HepG2 (cell line): ENCODE results near the gene PCBP2. TPM values are rescaled to one million over a fixed set of nuclear protein-coding genes. Genes with fewer than 3 reads are reported as not detected.

ENCODE experiments used
- HDAC6 ChIP-seq: fragments of 200-600 bp; sonication (generic); IDR thresholded peaks from 2 replicates; pipeline ENCODE4 v1.7.0; 2017; ENCODE audit warnings: mild to moderate bottlenecking, antibody characterized with exemption, low read length, low read depth
- IKZF1 ChIP-seq: fragments of 450-650 bp; IDR thresholded peaks from 2 replicates; pipeline ENCODE4 v1.7.1; 2016
- IRF9 ChIP-seq: sonication (generic); formaldehyde crosslinking; IDR thresholded peaks from 2 replicates; pipeline ENCODE4 v1.8.0; 2022; ENCODE audit warnings: missing genetic modification reagents, mild to moderate bottlenecking, borderline replicate concordance
- MTA1 ChIP-seq: sonication (generic); formaldehyde crosslinking; IDR thresholded peaks from 2 replicates; pipeline ENCODE4 v1.4.0; 2020; ENCODE audit warnings: missing genetic modification reagents, mild to moderate bottlenecking, borderline replicate concordance
- PAWR ChIP-seq: sonication (generic); formaldehyde crosslinking; IDR thresholded peaks from 2 replicates; pipeline ENCODE4 v1.4.0; 2020; ENCODE audit warnings: missing genetic modification reagents, mild to moderate bottlenecking, borderline replicate concordance
- POLR2A ChIP-seq, 2 experiments: IDR thresholded peaks; 2 replicates each; pipeline ENCODE4 v1.6.1; 2011; ENCODE audit warnings: low read depth in 2 of 2, low read length in 2 of 2, mild to moderate bottlenecking in 1 of 2, moderate library complexity in 1 of 2; ENCODE audit not compliant: insufficient read depth in 1 of 2
- PRDM15 ChIP-seq: sonication (generic); formaldehyde crosslinking; IDR thresholded peaks from 2 replicates; pipeline ENCODE4 v1.4.0; 2020; ENCODE audit warnings: missing genetic modification reagents
- SNAPC5 ChIP-seq: sonication (generic); formaldehyde crosslinking; IDR thresholded peaks from 2 replicates; pipeline ENCODE4 v1.8.1; 2023; ENCODE audit warnings: mild to moderate bottlenecking, missing genetic modification reagents, borderline replicate concordance
- SOX5 ChIP-seq: IDR thresholded peaks from 2 replicates; pipeline ENCODE4 v1.6.1; 2016; ENCODE audit warnings: borderline replicate concordance
- TGIF2 ChIP-seq: IDR thresholded peaks from 2 replicates; pipeline ENCODE4 v1.6.1; 2016; ENCODE audit warnings: control low read depth, missing compliant biosample characterization
- ZFP36 ChIP-seq: fragments of 150-350 bp; IDR thresholded peaks from 2 replicates; pipeline ENCODE4 v1.6.1; 2018; ENCODE audit warnings: borderline replicate concordance, low read length, low read depth; ENCODE audit not compliant: partially characterized antibody
- ZHX2 ChIP-seq, 2 experiments: sonication (generic) in 1 of 2; formaldehyde crosslinking in 1 of 2; IDR thresholded peaks; 2 replicates each; pipeline versions ENCODE4 v1.6.1 to v1.9.0; 2014 to 2022; ENCODE audit warnings: antibody characterized with exemption in 1 of 2, borderline replicate concordance in 1 of 2, inconsistent platforms in 1 of 2, low read depth in 1 of 2, missing genetic modification reagents in 1 of 2
- ZNF577 ChIP-seq: sonication (generic); formaldehyde crosslinking; IDR thresholded peaks from 2 replicates; pipeline ENCODE4 v1.4.0; 2020; ENCODE audit warnings: mild to moderate bottlenecking, low read depth, missing genetic modification reagents, borderline replicate concordance
- ZNF674 ChIP-seq: sonication (generic); formaldehyde crosslinking; IDR thresholded peaks from 2 replicates; pipeline ENCODE4 v1.5.0; 2020; ENCODE audit warnings: low read depth, mild to moderate bottlenecking, missing genetic modification reagents
- ZNF720 ChIP-seq: sonication (generic); formaldehyde crosslinking; IDR thresholded peaks from 2 replicates; pipeline ENCODE4 v1.4.0; 2020; ENCODE audit warnings: missing genetic modification reagents
- polyA plus RNA-seq, 8 experiments: library from polyadenylated mRNA; depleted of rRNA in 3 of 8; stranded (reverse) in 7 of 8; unstranded in 1 of 8; fragments of >200 nt; fragmentation: Illumina TruSeq in 4 of 8; extraction: Trizol in 4 of 8; gene quantifications; 2 replicates each; pipeline versions ENCODE4 v1.2.1 to v1.2.3, GENCODE V29; 2011 to 2016; ENCODE audit warnings: low read depth in 4 of 8, missing spikeins in 1 of 8, mixed read lengths in 1 of 8; ENCODE audit not compliant: insufficient read depth in 1 of 8
- total RNA-seq, 5 experiments: library from RNA; depleted of rRNA; stranded (reverse); fragments of >200 nt; fragmentation: Illumina TruSeq; extraction: Trizol; gene quantifications; 2 replicates each; pipeline ENCODE4 v1.2.3, GENCODE V29; 2016; ENCODE audit warnings: low read depth in 1 of 5

The PCBP2 gene
- total and polyA plus RNA-seq, 2 of the 13 experiments (the other 11 are each of a cell fraction or from before 2014, with no cell fraction given): 154 to 345 TPM

- no peak for TF ChIP-seq MTA1
- no peak for TF ChIP-seq IKZF1
- TF ChIP-seq ZNF674 (CRISPR knock-in tag): no peak
- no peak for TF ChIP-seq HDAC6
- TF ChIP-seq PAWR (CRISPR knock-in tag): no peak
- TF ChIP-seq IRF9 (CRISPR knock-in tag): no peak
- no peak for TF ChIP-seq ZNF577 (CRISPR knock-in tag)
- TF ChIP-seq ZHX2 (IDR thresholded peaks at IDR 0.05; ENCODE audit: low read depth): no peak
- TF ChIP-seq ZHX2 (CRISPR knock-in tag; IDR thresholded peaks at IDR 0.05; ENCODE audit: borderline replicate concordance): no peak
- TF ChIP-seq POLR2A (IDR thresholded peaks at IDR 0.05; ENCODE audit: insufficient read depth in 1 of 2, low read depth in 2 of 2, low read length in 2 of 2): peak; percentile 90 to 91
- TF ChIP-seq TGIF2 (CRISPR knock-in tag): peak; percentile 67
- no peak for TF ChIP-seq SNAPC5 (CRISPR knock-in tag)
- no peak for TF ChIP-seq ZFP36
- no peak for TF ChIP-seq ZNF720 (CRISPR knock-in tag)
- TF ChIP-seq PRDM15 (CRISPR knock-in tag): no peak
- no peak for TF ChIP-seq SOX5 (CRISPR knock-in tag)
Measured at GRCh38 chr12:53441040-53441833, 10.7 kb upstream of the PCBP2 start, which contains the start of gene PRR13 (continued).
